ENCODE results near the gene ZEB2. TPM values are rescaled to one million over a fixed set of nuclear protein-coding genes. Genes with fewer than 3 reads are reported as not detected.

The ZEB2 gene
- total and polyA plus RNA-seq, 2 of the 8 experiments (the other 6 are each of a cell fraction or from before 2014, with no cell fraction given) = 0.38 TPM; not detected in 1

- Histone ChIP-seq H3K14ac (ENCODE audit: insufficient read length) (no peak overlapping the region), H4K5ac (ENCODE audit: insufficient read length, low read depth, low read length) (no peak overlapping the region), H3K56ac (replicated peaks; ENCODE audit: insufficient read length, low read depth, low read length) (no peak overlapping the region), H3K4me3 (ENCODE audit: extremely low read depth in 1 of 4, insufficient read depth in 2 of 4, low read depth in 3 of 4, low read length in 4 of 4) (peak overlapping the region in 1 of 4 experiments; percentile 37; a peak in 2 of 8 replicates), H3K9ac (replicated peaks in 1 of 4; ENCODE audit: extremely low read depth in 1 of 4, low read depth in 3 of 4, low read length in 3 of 4) (no peak overlapping the region), H2BK15ac (ENCODE audit: low read length) (no peak overlapping the region), H2BK120ac (replicated peaks; ENCODE audit: low read depth, low read length) (peak overlapping the region; percentile 18), H3K79me1 (ENCODE audit: low read depth, low read length) (no peaks in the 10 kb centered on the region), H3K79me2 (ENCODE audit: control insufficient read depth in 1 of 2, insufficient read depth in 2 of 2, low read length in 2 of 2) (no peaks in the 10 kb centered on the region), H2AK5ac (ENCODE audit: low read depth, low read length) (no peak overlapping the region), H3K4ac (replicated peaks; ENCODE audit: insufficient read length, low read depth, low read length) (no peak overlapping the region), H2BK5ac (ENCODE audit: low read depth, low read length) (no peak overlapping the region), H4K8ac (ENCODE audit: extremely low read depth, insufficient read depth, low read length) (no peak overlapping the region), H4K91ac (replicated peaks; ENCODE audit: insufficient read length, low read length) (peak overlapping the region; percentile 38), H2BK20ac (ENCODE audit: low read length) (no peak overlapping the region), H3K4me2 (ENCODE audit: insufficient read depth in 1 of 2, low read depth in 2 of 2, low read length in 2 of 2) (peak overlapping the region in 1 of 2 experiments; percentile 56; a peak in 1 of 4 replicates), H3K36me3 (ENCODE audit: control insufficient read depth in 2 of 4, insufficient read depth in 4 of 4, low read length in 3 of 4) (no peaks in the 10 kb centered on the region; a peak in 1 of 8 replicates), H3K4me1 (replicated peaks in 1 of 4; ENCODE audit: control insufficient read depth in 3 of 4, insufficient read depth in 4 of 4, low read length in 3 of 4) (peaks cover 0 to 10% (median 6%) of the 10 kb centered on the region in 4 experiments; a peak in 4 of 7 replicates), H3K18ac (ENCODE audit: extremely low read depth, low read length) (no peak overlapping the region), H3K27ac (ENCODE audit: low read depth, low read length) (no peak overlapping the region), H2BK12ac (ENCODE audit: low read depth, low read length) (no peak overlapping the region), H3K9me3 (ENCODE audit: insufficient read depth in 2 of 2, low read depth in 1 of 2, low read length in 1 of 2) (no peaks in the 10 kb centered on the region), H3K23me2 (ENCODE audit: low read depth, low read length) (no peaks in the 10 kb centered on the region), H2AFZ (ENCODE audit: low read length) (no peak overlapping the region), H3K23ac (ENCODE audit: insufficient read length) (no peak overlapping the region), H4K20me1 (replicated peaks in 1 of 2; ENCODE audit: control insufficient read depth in 1 of 2, insufficient read depth in 2 of 2, low read length in 2 of 2) (no peaks in the 10 kb centered on the region), H3K27me3 (replicated peaks in 1 of 4; ENCODE audit: control insufficient read depth in 3 of 4, extremely low read depth in 1 of 4, insufficient read depth in 3 of 4, low read length in 3 of 4) (no peaks in the 10 kb centered on the region)
- ChIA-PET CTCF (ENCODE audit: partially characterized antibody) (interaction anchor here (0.6 to 1.5 kb wide), 7 partner anchors 16 to 270 kb away, joined by 3 to 7 read pairs (median 4); no protein-coding TSS in a partner anchor), POLR2A (ENCODE audit: partially characterized antibody) (interaction anchor here (0.7 to 1.9 kb wide), 2 partner anchors 13 to 103 kb away, joined by 4 to 5 read pairs; no protein-coding TSS in a partner anchor)
- DNase-seq (ENCODE audit: low read depth in 1 of 2, low spot score in 2 of 2) = no peak
- 79% methylated on average over 10 of the region's 10 CpGs; no CpG with 5 or more reads in 1 of the 2 experiments for WGBS, 2 experiments (ENCODE audit: extremely low coverage in 1 of 2, insufficient coverage in 1 of 2, insufficient read length in 1 of 2, insufficient replicate concordance in 2 of 2, low coverage in 1 of 2, low lambda C conversion rate in 2 of 2, missing lambda C conversion rate in 1 of 2)
- FAIRE-seq = peak; percentile 36
- TF ChIP-seq BACH1 (IDR thresholded peaks at IDR 0.05; ENCODE audit: low read length) = no peak
- TF ChIP-seq RBBP5 (IDR thresholded peaks at IDR 0.05; ENCODE audit: borderline replicate concordance, low read depth, low read length) = no peak
- TF ChIP-seq RAD21 (IDR thresholded peaks at IDR 0.05 in 1 of 2, conservative IDR thresholded peaks at IDR 0.05 in 1 of 2; ENCODE audit: low read depth in 2 of 2, low read length in 2 of 2) = no peak
- no peak for TF ChIP-seq ATF3 (IDR thresholded peaks at IDR 0.05; ENCODE audit: insufficient read depth, low read depth, low read length)
- no peak for TF ChIP-seq NANOG (IDR thresholded peaks at IDR 0.05; ENCODE audit: insufficient read depth, low read depth, low read length, poor library complexity, severe bottlenecking)
- TF ChIP-seq POLR2A (IDR thresholded peaks at IDR 0.05; ENCODE audit: control extremely low read depth in 1 of 2, low read depth in 2 of 2, low read length in 2 of 2) = no peak
- no peak for TF ChIP-seq SRF (IDR thresholded peaks at IDR 0.05; ENCODE audit: low read depth, low read length)
- TF ChIP-seq SP2 (IDR thresholded peaks at IDR 0.05; ENCODE audit: low read length) = no peak
- no peak for TF ChIP-seq EGR1 (IDR thresholded peaks at IDR 0.05; ENCODE audit: borderline replicate concordance, low read depth, low read length)
- TF ChIP-seq HDAC6 (IDR thresholded peaks at IDR 0.05; ENCODE audit: low read depth, low read length) = no peak
- no peak for TF ChIP-seq CBX5 (IDR thresholded peaks at IDR 0.05; ENCODE audit: low read depth, low read length)
- TF ChIP-seq CHD2 (IDR thresholded peaks at IDR 0.05; ENCODE audit: low read length) = no peak
- no peak for TF ChIP-seq JUND (IDR thresholded peaks at IDR 0.05; ENCODE audit: low read length)
Measured at GRCh38 chr2:144430722-144431391, 89.1 kb downstream of the ZEB2 start.
